AG08396 (cell line): ENCODE measurements around the gene ECI1.
"Not testable (repeated sequence)": the region's sequence is repeated elsewhere in the genome, so short reads cannot be mapped to it uniquely, and the experiment has no call there.

Experiments used
- DNase-seq: peaks from one replicate; pipeline ENCODE4 v3.0.0; 2012; ENCODE audit warnings: low spot score, mixed read lengths

The ECI1 gene

GRCh38 chr16:2210386-2211365 is 40.7 kb downstream of the ECI1 start, which contains the start of gene BRICD5:
Gene BRICD5 (minus strand): TSS chr16:2210863. CDS start chr16:2210833, 30 bp downstream.
- DNase-seq, result no peak

DNA sequence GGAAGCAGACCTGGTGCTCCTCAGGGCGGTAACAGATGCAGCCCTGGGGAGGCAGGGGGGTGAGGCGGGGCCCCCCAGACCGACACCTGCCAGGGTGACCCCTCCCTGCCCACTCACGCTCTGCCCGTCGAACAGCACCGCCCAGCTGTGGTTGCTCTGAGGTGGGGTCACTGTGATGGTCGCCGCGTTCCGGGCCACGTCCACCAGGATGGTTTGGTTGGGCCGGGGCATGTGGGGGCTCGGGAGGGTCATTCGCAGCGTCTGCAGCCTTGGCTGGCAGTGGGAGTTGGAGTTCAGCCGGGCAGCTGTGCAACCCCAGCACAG is 41.4 kb downstream of the ECI1 start:
- no peak for DNase-seq

DNA sequence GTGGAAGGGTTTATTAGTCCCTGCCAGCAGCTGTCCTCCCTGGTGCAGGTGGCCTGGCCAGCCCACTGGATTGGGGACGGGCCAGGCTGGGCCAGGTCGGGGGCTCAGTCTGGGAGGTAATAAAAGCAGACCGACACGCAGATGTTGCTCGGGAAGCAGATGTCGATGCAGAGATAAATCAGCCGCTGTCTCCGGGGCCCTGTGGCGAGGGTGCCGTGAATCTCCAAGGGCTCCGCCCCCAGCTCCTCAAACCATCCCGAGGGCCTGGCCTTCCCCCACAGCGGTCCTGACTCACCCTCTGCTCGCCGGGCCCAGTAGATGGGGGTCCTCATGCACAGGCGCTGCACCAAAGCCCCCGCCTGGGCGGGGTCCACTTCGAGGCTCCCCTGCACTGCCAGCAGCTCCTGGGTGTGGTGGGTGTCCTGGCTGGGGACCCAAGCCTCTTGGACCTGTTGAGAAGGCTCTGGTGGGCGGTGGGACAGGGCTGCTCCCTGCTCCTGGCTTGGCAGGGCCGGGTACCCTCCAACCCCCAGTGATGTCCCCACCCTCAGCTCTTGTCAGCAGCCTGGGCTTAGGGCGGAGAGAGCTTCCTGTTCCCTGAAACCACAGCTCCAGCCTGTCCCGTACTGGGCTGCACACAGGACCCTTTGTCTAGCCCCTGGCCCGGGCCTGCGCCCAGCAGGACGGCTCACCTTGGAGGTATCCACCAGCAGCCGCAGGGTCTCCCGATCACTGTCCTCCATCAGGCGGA is 42.0 kb downstream of the ECI1 start:
- DNase-seq, result no peak

DNA sequence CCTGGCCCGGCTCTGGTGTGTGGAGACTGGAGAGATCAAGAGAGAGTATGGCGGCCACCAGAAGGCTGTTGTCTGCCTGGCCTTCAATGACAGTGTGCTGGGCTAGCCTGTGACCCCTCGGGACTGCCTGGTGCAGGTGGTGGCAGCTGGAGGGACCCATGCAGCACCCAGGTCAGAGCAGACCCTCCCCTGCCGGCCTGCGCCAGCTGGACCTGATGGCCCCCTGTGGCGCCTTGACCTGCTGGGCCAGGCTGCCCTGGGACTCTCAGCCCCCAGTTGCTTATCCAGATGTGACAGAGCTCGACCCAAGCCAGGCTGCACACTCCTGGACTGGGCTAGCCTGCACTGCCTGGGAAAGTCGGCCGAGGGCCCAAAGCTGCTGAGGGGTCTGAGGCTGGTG is 42.6 kb downstream of the ECI1 start:
- DNase-seq, result no peak

DNA sequence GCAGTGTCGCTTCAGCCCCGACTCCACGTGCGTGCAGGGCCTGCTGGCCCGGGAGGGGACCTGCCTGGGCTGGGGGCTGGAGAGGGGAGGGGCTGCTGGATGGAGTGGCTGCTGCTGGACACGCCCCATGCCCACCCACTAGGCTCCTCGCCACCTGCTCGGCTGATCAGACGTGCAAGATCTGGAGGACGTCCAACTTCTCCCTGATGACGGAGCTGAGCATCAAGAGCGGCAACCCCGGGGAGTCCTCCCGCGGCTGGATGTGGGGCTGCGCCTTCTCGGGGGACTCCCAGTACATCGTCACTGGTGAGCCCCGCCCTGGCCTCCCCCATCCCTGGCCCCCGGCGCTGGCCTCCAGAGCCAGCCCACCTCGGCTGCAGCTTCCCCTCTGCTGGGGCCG is 43.1 kb downstream of the ECI1 start:
- DNase-seq, result no peak

- DNase-seq, result no peak
Observed at GRCh38 chr16:2207872-2208271, 43.5 kb downstream of the ECI1 start.

GRCh38 chr16:2206780-2207433 is 44.5 kb downstream of the ECI1 start:
- DNase-seq, result no peak

GRCh38 chr16:2206420-2206779 is 45.0 kb downstream of the ECI1 start:
- DNase-seq, result no peak

DNA sequence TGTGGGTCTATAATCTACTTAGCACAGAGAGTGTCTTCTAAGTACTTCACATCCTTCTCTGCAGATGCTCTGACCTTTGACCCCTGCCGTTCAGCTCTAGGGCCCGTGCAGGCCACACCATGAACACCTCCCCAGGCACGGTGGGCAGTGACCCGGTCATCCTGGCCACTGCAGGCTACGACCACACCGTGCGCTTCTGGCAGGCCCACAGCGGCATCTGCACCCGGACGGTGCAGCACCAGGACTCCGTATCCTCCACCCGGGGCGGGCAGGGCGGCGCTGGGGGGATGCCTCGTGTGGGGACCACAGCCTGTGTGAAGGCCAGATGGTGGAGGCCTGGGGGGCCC is 45.4 kb downstream of the ECI1 start:
- DNase-seq, result no peak

GRCh38 chr16:2205104-2205966 is 46.1 kb downstream of the ECI1 start, which contains the start of gene MLST8:
Gene MLST8 (plus strand): TSS chr16:2205454. CDS start chr16:2206086, 632 bp downstream.
- peak; percentile 100 for DNase-seq

GRCh38 chr16:2204416-2205103 is 46.8 kb downstream of the ECI1 start:
- DNase-seq, result no peak

DNA sequence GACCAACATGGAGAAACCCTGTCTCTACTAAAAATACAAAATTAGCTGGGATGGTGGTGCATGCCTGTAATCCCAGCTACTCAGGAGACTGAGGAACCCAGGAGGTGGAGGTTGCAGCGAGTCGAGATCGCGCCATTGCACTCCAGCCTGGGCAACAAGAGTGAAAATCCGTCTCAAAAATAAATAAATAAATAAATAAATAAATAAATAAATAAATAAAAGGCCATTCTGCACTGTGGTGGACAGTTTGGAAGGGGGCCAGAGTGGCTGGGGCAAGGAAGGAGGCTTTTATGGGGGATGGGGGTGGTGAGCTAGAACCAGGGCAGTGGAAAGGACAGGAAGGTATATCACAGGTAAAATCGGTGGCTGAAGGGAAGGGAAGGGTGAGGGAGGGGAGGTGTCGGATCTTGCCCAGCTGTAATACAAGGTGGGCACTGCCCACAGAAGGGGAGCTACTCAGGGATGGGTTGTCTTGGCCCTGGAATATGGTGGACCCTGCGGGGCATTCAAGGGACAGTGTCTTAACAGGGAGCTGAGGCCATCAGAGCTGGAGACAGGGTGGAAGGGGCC is 48.2 kb downstream of the ECI1 start:
- DNase-seq, result not testable (repeated sequence)

DNA sequence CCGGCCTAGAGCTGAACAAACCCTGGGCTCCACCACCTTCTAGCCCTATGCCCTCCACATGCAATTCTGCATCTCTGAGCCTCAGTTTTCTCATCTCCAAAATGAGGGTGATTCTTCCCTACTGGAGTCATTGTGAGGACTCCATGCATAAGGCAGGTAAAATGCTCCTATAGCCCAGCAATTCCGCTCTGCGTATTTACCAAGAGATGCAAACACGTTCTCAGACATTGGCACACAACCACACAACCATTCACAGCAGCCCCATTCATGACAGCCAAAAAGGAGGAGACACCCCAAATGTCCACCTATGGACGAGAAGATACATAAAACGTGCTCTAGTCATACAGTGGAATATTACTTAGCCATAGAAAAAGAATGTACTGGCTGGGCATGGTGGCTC is 51.1 kb downstream of the ECI1 start:
- DNase-seq, result no peak

DNA sequence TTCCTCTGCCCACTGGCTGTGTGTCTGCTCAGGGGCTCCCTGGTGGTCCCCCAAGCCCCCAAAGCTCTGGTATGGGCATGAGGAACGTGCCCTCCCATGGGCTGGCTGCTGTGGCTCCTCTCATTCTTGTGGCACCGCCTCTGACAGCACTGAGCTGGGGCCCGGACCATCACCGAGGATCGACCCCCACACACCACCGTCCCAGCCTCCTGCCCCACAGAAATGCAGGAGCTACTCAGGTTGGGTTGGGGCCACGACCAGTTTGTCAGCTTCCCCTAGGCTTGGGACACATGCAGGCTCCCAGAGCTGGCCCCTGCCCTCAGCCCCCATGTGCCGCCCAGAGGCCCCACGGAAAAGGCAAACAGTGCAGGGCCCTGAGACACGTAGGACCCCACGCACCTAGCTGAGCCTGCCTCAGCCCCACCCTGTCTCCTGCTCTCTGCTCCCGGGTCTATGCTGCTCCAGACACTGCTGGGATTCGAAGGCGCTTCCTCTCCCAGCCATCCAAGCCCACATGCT is 51.7 kb downstream of the ECI1 start:
- no peak for DNase-seq

GRCh38 chr16:2199095-2199494 is 52.3 kb downstream of the ECI1 start:
- DNase-seq, result no peak

- no peak for DNase-seq
Observed at GRCh38 chr16:2198283-2198682, 53.1 kb downstream of the ECI1 start.

DNA sequence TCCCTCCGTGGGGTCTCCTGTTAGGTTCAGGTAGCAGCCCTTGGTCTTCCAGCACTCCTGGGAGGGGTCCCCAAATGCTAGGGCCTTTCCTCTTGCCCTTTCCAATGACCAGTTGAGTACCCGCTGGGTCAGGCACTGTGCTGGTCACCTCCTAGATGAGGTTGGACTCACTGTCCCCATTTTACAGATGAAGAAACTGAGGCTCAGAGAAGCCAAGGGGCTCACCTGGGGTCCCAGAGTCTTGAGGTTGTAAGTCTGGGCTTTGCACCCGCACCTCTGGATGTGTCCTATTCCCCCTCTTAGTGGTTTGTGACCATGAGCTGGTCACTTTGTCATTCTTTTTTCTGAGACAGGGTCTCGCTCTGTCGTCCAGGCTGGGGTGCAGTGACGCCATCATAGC is 53.6 kb downstream of the ECI1 start:
- DNase-seq, result no peak

DNA sequence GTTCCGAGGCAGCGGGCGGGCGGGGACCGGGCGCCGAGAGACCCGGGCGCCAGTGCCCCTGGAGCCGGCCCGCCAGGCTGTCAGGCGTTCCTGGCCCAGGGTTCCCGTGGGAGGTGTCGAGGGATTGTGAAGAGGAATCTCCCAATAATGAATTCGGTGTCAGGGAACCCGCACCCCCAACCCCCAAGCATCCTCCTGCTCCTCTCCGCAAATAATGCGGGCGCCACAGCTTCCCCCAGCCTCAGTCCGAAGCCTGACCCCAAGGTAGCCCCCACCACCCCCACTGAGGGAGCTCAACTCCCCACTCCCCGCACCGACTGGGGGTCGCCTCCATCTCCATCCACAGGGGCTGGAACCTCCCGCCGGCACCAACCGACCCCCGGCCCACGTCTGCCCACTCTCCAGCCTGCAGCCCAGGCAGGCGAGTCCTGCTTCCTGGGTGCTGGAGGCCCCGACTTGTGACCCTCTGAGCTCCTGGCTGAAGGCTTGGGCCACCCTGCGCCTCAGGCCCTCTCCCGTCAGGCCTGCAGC is 54.3 kb downstream of the ECI1 start:
- DNase-seq, result no peak

DNA sequence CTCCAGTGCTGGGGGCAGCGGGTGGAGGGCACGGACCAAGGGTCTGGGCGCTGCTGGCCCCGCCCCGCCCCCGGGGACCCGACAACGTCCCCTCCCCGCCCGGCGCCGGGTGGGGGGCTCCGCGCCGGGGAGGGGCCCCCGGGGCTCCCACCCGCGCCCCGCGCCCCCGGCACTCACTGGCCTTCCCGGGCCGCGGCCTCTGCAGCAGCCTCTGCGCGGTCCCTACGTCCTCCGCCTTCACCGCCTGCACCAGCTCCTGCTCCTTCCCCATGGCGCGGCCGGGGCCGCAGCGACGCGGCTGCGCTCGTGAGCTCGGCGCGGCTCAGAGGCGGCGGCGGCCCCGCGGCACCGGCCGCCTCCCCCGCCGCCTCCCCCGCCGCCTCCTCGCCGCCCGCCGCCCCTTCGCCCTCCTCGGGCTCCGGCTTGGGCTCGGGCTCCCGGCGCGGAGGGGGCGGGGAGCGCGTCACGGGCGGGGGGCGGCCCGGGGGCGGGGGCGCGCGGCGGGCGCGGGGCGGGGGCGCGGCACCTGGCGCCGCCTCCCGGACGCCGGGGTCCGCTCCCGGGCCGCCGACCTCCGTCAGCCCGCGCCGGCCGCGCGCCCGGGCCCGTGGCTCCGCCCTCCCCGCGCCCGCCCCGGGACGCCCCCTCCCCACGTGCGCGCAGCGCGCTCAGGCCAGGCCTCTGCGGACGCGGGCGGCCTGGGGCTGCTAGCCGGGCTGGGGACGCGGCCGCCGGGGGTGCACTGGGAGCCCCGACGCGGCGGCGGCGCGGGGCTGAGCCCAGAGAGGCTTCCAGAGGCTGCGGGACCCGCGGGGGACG is 55.0 kb downstream of the ECI1 start, which contains the start of gene CASKIN1:
CASKIN1 (minus strand) TSS at position 444 of the 819 bp plus-strand sequence; CDS start at position 271, 173 bp downstream.
- peak; percentile 66 for DNase-seq
